HepG2 (cell line): ENCODE measurements around the gene ABI2. TPM values are rescaled to one million over a fixed set of nuclear protein-coding genes. Genes with fewer than 3 reads are reported as not detected.

Experiments used
- AGO2 ChIP-seq: fragments of 200-400 bp; formaldehyde crosslinking; optimal IDR thresholded peaks from 2 replicates; pipeline ENCODE3; 2017; ENCODE audit warnings: mild to moderate bottlenecking, low read depth, low read length, moderate library complexity
- CREB1 ChIP-seq, 2 experiments: fragments of 450-650 bp in 1 of 2; IDR thresholded peaks; 2 replicates each; pipeline ENCODE4 v1.6.1; 2016 to 2017; ENCODE audit warnings: control low read depth in 1 of 2, mild to moderate bottlenecking in 1 of 2, missing compliant biosample characterization in 1 of 2, missing genetic modification characterization in 1 of 2
- ERF ChIP-seq: IDR thresholded peaks from 2 replicates; pipeline ENCODE4 v1.6.1; 2018; ENCODE audit warnings: missing biosample characterization, missing genetic modification reagents
- ETV5 ChIP-seq: IDR thresholded peaks from 2 replicates; pipeline ENCODE4 v1.6.1; 2018; ENCODE audit warnings: missing biosample characterization, missing genetic modification reagents, inconsistent platforms, borderline replicate concordance
- HNF4G ChIP-seq, 2 experiments: sonication (generic) in 1 of 2; formaldehyde crosslinking in 1 of 2; IDR thresholded peaks; 2 replicates each; pipeline versions ENCODE4 v1.4.0 to v1.6.1; 2011 to 2020; ENCODE audit warnings: borderline replicate concordance in 2 of 2, low read depth in 2 of 2, mild to moderate bottlenecking in 2 of 2, low read length in 1 of 2, missing genetic modification reagents in 1 of 2, moderate library complexity in 1 of 2
- HNRNPLL ChIP-seq: fragments of 200-400 bp; formaldehyde crosslinking; IDR thresholded peaks from 2 replicates; pipeline ENCODE4 v1.6.1; 2017; ENCODE audit warnings: mild to moderate bottlenecking, low read depth, low read length; ENCODE audit not compliant: poor library complexity, severe bottlenecking
- KDM4B ChIP-seq: sonication (generic); formaldehyde crosslinking; IDR thresholded peaks from 2 replicates; pipeline ENCODE4 v1.4.0; 2020; ENCODE audit warnings: missing genetic modification reagents
- MIER3 ChIP-seq: IDR thresholded peaks from 2 replicates; pipeline ENCODE4 v1.6.1; 2016; ENCODE audit warnings: missing compliant biosample characterization, borderline replicate concordance
- MXD4 ChIP-seq: IDR thresholded peaks from 2 replicates; pipeline ENCODE4 v1.6.1; 2016; ENCODE audit warnings: mild to moderate bottlenecking, missing biosample characterization, missing genetic modification reagents
- MYC ChIP-seq: sonication (generic); formaldehyde crosslinking; IDR thresholded peaks from 2 replicates; pipeline ENCODE4 v1.9.0; 2021; ENCODE audit warnings: missing genetic modification reagents, borderline replicate concordance
- SRY ChIP-seq: sonication (generic); formaldehyde crosslinking; IDR thresholded peaks from 2 replicates; pipeline ENCODE4 v1.8.0; 2022; ENCODE audit warnings: mild to moderate bottlenecking, missing genetic modification reagents
- THRA ChIP-seq: sonication (generic); formaldehyde crosslinking; IDR thresholded peaks from 2 replicates; pipeline ENCODE4 v1.4.0; 2020; ENCODE audit warnings: missing genetic modification reagents, borderline replicate concordance
- ZBTB14 ChIP-seq: sonication (generic); formaldehyde crosslinking; IDR thresholded peaks from 2 replicates; pipeline ENCODE4 v1.4.0; 2020; ENCODE audit warnings: missing genetic modification reagents
- ZBTB21 ChIP-seq: sonication (generic); formaldehyde crosslinking; IDR thresholded peaks from 2 replicates; pipeline ENCODE4 v1.4.0; 2020; ENCODE audit warnings: missing genetic modification reagents
- ZNF160 ChIP-seq: sonication (generic); formaldehyde crosslinking; IDR thresholded peaks from 2 replicates; pipeline ENCODE4 v1.8.0; 2022; ENCODE audit warnings: mild to moderate bottlenecking, inconsistent platforms, missing genetic modification reagents
- ZNF3 ChIP-seq: IDR thresholded peaks from 2 replicates; pipeline ENCODE4 v1.7.0; 2017; ENCODE audit warnings: inconsistent platforms
- ZNF557 ChIP-seq: sonication (generic); formaldehyde crosslinking; IDR thresholded peaks from 2 replicates; pipeline ENCODE4 v1.4.0; 2020; ENCODE audit warnings: missing genetic modification reagents
- ZNF569 ChIP-seq: sonication (generic); formaldehyde crosslinking; IDR thresholded peaks from 2 replicates; pipeline ENCODE4 v1.5.0; 2020; ENCODE audit warnings: mild to moderate bottlenecking, missing genetic modification reagents, moderate library complexity, borderline replicate concordance
- ZNF816 ChIP-seq: sonication (generic); formaldehyde crosslinking; IDR thresholded peaks from 2 replicates; pipeline ENCODE4 v1.8.0; 2022; ENCODE audit warnings: missing genetic modification reagents, mild to moderate bottlenecking, borderline replicate concordance
- ZSCAN29 ChIP-seq: sonication (generic); formaldehyde crosslinking; conservative IDR thresholded peaks from 2 replicates; pipeline ENCODE4 v1.4.0; 2020; ENCODE audit warnings: mild to moderate bottlenecking, missing genetic modification reagents
- polyA plus RNA-seq, 8 experiments: library from polyadenylated mRNA; depleted of rRNA in 3 of 8; stranded (reverse) in 7 of 8; unstranded in 1 of 8; fragments of >200 nt; fragmentation: Illumina TruSeq in 4 of 8; extraction: Trizol in 4 of 8; gene quantifications; 2 replicates each; pipeline versions ENCODE4 v1.2.1 to v1.2.3, GENCODE V29; 2011 to 2016; ENCODE audit warnings: low read depth in 4 of 8, missing spikeins in 1 of 8, mixed read lengths in 1 of 8; ENCODE audit not compliant: insufficient read depth in 1 of 8
- total RNA-seq, 5 experiments: library from RNA; depleted of rRNA; stranded (reverse); fragments of >200 nt; fragmentation: Illumina TruSeq; extraction: Trizol; gene quantifications; 2 replicates each; pipeline ENCODE4 v1.2.3, GENCODE V29; 2016; ENCODE audit warnings: low read depth in 1 of 5
- TF ChIP-seq, protein P1 (sequence below): sonication (generic); formaldehyde crosslinking; IDR thresholded peaks from 2 replicates; pipeline ENCODE4 v1.4.0; 2020; ENCODE audit warnings: low read depth, missing genetic modification reagents

The ABI2 gene
- total and polyA plus RNA-seq, 2 of the 13 experiments (the other 11 are each of a cell fraction or from before 2014, with no cell fraction given), result 28.4 to 32.4 TPM

DNA sequence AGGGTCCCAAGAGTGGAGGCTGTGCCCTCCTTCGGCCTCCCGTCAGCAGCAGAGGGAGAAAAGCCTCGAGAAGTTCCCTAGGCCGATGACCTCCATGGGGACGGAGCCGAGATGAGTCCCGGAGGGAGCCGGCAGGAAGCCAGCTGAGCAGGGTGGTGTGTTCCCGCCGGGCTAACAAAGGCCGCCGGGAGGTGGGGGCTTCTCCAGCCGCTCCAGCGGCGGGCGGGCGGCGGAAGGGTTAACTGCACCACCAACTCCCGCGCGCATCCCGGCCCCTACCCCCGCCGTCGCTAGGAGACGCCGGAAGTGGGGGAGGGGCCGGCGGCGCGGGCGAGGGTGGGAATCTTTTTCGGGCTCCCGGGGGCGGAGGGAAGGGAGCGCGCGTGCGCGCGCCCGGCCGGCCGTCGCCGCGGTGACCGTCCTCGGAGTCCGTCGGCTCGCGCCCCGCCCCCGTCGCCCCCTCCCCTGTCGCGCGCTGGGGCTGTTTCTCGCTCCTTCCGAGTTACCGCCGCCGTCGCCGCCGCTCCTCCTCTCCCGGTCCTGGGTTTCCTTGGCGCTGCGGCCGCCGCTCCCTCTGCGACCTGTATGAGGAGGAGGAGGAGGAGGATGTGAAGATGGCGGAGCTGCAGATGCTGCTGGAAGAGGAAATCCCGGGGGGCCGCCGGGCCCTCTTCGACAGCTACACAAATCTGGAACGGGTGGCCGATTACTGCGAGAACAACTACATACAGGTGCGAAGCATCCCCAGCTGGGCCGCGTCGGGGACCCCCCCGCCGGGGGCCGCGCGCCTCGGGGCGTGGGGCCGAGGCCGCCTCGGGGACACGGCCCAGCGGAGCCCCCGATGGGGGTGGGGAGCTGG lies at the start of gene ABI2 (continued):
- TF ChIP-seq HNRNPLL (peak; percentile 74), ZBTB21 (CRISPR knock-in tag) (no peak), HNF4G (IDR thresholded peaks at IDR 0.05; ENCODE audit: borderline replicate concordance, low read depth, low read length) (peak; percentile 60; the same call in 1 of the 2 replicates), HNF4G (CRISPR knock-in tag; IDR thresholded peaks at IDR 0.05; ENCODE audit: borderline replicate concordance, low read depth) (no peak; the same call in 1 of the 2 replicates), CREB1 (IDR thresholded peaks at IDR 0.05) (no peak), CREB1 (CRISPR knock-in tag; IDR thresholded peaks at IDR 0.05) (no peak; the same call in 1 of the 2 replicates), MXD4 (CRISPR knock-in tag) (peak; percentile 57; the same call in 1 of the 2 replicates), ERF (peak; percentile 71), THRA (CRISPR knock-in tag) (0 out of 2 replicates have a peak, but pooled peaks have one; percentile 49), ZBTB14 (CRISPR knock-in tag) (peak; percentile 92), ZNF3 (no peak), ZNF160 (CRISPR knock-in tag) (peak; percentile 54; the same call in 1 of the 2 replicates), KDM4B (CRISPR knock-in tag) (no peak), AGO2 (peak; percentile 82), SRY (CRISPR knock-in tag) (0 out of 2 replicates have a peak, but pooled peaks have one; percentile 70), ZNF816 (peak; percentile 88; the same call in 1 of the 2 replicates), ZSCAN29 (peak; percentile 36; the same call in 1 of the 2 replicates), ETV5 (CRISPR knock-in tag) (peak; percentile 100), ZNF569 (CRISPR knock-in tag) (peak; percentile 77; the same call in 1 of the 2 replicates), MYC (CRISPR knock-in tag) (peak; percentile 69; the same call in 1 of the 2 replicates), ZNF557 (CRISPR knock-in tag) (peak; percentile 66; the same call in 1 of the 2 replicates), MIER3 (peak; percentile 65; the same call in 1 of the 2 replicates)
- TF ChIP-seq, protein P1, sequence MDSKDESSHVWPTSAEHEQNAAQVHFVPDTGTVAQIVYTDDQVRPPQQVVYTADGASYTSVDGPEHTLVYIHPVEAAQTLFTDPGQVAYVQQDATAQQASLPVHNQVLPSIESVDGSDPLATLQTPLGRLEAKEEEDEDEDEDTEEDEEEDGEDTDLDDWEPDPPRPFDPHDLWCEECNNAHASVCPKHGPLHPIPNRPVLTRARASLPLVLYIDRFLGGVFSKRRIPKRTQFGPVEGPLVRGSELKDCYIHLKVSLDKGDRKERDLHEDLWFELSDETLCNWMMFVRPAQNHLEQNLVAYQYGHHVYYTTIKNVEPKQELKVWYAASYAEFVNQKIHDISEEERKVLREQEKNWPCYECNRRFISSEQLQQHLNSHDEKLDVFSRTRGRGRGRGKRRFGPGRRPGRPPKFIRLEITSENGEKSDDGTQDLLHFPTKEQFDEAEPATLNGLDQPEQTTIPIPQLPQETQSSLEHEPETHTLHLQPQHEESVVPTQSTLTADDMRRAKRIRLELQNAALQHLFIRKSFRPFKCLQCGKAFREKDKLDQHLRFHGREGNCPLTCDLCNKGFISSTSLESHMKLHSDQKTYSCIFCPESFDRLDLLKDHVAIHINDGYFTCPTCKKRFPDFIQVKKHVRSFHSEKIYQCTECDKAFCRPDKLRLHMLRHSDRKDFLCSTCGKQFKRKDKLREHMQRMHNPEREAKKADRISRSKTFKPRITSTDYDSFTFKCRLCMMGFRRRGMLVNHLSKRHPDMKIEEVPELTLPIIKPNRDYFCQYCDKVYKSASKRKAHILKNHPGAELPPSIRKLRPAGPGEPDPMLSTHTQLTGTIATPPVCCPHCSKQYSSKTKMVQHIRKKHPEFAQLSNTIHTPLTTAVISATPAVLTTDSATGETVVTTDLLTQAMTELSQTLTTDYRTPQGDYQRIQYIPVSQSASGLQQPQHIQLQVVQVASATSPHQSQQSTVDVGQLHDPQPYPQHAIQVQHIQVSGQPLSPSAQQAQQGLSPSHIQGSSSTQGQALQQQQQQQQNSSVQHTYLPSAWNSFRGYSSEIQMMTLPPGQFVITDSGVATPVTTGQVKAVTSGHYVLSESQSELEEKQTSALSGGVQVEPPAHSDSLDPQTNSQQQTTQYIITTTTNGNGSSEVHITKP, result peak; percentile 71
